D721Med (cell line): ENCODE data around the gene PLCH1.

ENCODE experiments used
- DNase-seq: peaks from one replicate; pipeline ENCODE4 v3.0.0; 2011; ENCODE audit warnings: low spot score; ENCODE audit not compliant: insufficient read length
- FAIRE-seq: peaks from 2 replicates; lab custom pipeline; 2011; peaks lifted over from hg19 to GRCh38; lab: Jason Lieb, UNC
- TF ChIP-seq, protein P1 (sequence below): IDR thresholded peaks from 2 replicates; pipeline ENCODE4 v1.5.1; 2012; ENCODE audit warnings: mild to moderate bottlenecking, control low read depth; ENCODE audit not compliant: insufficient read depth; ENCODE audit errors: missing control alignments

Gene PLCH1

DNA sequence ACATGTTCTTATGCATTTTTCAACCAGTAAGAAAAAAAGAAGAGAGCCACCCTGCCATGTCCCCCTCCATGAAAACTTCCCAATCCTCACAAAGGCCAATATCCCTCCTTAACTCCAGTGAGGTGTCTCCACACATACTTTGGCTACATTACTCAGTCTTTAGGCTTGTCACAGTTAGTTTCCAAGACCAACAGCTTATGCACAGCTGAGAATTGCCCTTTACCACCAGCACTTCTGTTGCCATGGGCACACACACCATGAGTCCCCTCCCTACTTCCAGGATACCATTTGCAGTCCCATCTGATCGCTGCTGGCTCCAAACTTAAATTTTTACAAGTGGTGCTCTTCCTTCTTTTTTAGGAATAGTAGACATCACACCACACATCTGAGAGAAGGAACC is 301.1 kb downstream of the PLCH1 start:
- FAIRE-seq, result no peak
- no peak for DNase-seq
- TF ChIP-seq, protein P1, sequence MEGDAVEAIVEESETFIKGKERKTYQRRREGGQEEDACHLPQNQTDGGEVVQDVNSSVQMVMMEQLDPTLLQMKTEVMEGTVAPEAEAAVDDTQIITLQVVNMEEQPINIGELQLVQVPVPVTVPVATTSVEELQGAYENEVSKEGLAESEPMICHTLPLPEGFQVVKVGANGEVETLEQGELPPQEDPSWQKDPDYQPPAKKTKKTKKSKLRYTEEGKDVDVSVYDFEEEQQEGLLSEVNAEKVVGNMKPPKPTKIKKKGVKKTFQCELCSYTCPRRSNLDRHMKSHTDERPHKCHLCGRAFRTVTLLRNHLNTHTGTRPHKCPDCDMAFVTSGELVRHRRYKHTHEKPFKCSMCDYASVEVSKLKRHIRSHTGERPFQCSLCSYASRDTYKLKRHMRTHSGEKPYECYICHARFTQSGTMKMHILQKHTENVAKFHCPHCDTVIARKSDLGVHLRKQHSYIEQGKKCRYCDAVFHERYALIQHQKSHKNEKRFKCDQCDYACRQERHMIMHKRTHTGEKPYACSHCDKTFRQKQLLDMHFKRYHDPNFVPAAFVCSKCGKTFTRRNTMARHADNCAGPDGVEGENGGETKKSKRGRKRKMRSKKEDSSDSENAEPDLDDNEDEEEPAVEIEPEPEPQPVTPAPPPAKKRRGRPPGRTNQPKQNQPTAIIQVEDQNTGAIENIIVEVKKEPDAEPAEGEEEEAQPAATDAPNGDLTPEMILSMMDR, result no peak

DNA sequence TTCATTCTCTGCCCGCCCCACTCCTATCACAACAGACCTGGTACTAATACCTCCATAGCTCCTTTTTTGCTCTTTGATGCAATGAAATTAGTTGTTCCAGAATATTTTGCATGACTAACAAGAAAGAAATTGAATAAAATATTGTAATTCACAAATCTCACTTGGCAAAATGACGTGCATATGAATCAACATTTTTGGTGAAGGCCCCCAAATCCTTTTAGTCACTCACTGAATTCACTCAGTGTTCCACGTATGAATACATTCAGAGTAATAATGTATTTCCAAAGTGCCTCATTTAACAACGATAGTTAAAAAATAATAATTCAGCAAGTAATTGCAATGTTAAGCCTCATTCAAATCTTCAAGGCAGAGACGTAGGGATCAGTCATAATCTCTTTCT is 302.8 kb downstream of the PLCH1 start:
- no peak for FAIRE-seq
- no peak for DNase-seq
- TF ChIP-seq, protein P1, result no peak

DNA sequence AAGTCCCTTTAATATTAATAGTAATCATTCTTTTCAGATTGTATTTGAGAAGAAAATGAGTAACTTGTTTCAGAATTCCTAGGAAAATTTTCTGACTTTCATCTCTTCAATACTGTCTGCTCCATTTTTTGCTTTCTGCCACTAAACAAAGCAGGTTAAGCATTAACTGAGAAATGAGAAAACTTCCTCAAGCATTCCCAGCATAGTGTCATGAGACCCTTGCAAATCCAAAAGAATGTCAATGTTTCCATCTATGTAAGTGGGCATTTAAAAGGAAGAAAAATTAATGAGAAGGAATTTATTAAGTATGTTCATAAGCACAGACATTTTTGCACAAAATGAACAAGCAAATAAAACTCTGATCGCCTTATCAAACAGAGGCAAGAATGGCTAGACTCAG is 303.4 kb downstream of the PLCH1 start:
- TF ChIP-seq, protein P1, result no peak
- FAIRE-seq, result no peak
- no peak for DNase-seq

DNA sequence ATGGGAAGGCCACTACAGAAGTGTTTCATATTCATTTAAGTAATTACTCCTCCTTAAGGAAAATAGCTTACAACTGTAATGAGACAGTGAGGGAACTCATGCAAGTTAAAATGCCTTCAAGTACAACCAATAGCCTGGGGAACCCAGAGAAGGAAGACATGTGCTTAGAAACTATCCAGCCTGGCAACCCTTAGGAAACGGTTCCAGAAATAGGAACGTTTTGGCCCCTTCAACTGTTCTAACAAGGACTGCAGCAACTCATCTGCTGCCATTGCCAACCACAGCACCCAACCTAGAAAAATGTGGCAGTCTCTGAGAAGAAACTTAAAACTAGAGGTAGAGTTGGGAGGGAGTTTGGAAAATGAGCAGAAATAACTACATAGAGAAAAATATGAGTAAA is 303.8 kb downstream of the PLCH1 start:
- DNase-seq, result no peak
- no peak for FAIRE-seq
- TF ChIP-seq, protein P1, result no peak

DNA sequence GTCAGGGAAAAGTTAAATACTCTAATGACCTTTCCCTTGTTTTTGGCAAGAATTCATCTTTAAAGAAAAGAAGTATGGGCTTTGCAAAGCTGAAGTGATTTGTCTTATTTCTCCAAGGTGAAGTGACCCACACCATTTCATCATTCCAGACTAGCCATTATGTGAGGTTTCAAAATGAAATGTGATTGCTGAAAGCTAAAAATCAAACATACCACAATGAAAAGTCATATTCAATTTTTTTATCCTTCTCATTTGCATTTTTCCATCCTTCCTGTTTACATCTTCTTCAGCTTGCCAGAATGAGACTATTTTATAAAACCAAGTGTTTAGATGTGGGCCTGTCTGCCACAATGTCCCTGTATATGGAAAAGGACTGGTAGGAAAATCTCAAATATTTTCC is 309.1 kb downstream of the PLCH1 start:
- DNase-seq (no peak), FAIRE-seq (no peak)
- TF ChIP-seq, protein P1, result no peak

DNA sequence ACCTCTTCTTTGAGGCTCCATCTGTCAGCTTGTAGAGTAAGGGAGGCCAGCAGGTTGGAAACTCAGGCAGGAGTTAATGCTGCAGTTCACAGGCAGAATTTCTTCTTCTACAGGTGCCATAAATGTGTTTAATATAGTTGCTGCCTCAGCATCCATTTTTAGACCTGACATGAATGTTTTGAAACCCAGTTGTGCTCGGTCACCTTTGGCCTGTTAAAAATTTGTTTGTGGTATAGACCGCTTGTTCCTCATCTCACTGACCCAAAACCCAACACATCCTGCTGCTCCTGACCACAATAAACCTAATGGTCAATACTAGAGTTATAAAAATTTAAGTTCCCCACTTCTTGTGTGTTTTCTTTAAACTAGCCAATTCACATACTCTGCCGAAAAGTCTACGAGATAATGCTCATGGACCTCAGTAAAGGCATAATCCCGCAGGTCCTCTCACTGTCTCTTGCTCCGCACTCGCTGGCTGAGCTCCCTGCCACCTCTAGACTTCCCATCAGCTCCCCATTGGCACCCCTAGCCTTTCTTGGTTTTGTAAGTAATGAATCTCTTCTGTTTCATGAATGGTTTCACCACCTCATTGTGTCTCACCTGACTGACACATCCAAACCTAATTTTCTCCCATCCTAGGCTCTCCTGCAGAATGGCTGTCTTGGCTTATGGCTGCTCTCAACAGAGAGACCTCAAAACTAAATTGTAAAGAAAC is 312.9 kb downstream of the PLCH1 start:
- no peak for FAIRE-seq
- no peak for DNase-seq
- TF ChIP-seq, protein P1, result no peak

DNA sequence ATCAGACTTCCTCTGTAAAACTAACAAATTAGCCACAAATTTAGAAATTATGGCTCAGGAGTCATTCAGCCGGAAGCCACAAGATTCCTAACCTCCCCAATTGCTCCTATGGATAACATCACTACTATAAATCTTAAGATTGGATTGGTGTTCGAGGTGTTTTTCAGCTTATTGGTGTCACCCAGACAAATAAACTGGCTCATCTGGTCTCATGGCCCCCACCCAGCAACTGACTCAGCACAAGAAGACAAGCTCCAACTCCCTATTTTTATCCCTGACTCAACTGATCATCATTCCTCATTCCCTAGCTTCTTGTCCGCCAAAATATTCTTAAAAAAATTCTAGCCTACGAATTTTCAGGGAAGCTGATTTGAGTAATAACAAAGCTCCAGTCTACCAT is 316.3 kb downstream of the PLCH1 start:
- DNase-seq (no peak), FAIRE-seq (no peak)
- TF ChIP-seq, protein P1, result no peak
